Iris pigment epithelial cell (primary cell): ENCODE measurements around the gene CRYBG1.

Experiments
- DNase-seq: peaks from one replicate; pipeline ENCODE4 v3.0.0-alpha.2; 2011; ENCODE audit warnings: low read depth

The CRYBG1 gene

GRCh38 chr6:106372838-106373501 lies 12.5 kb downstream of the CRYBG1 start:
- no peak for DNase-seq

GRCh38 chr6:106373502-106374239 lies 13.2 kb downstream of the CRYBG1 start:
- no peak for DNase-seq

- DNase-seq: peak; percentile 34
Observed at GRCh38 chr6:106377061-106377540, 16.6 kb downstream of the CRYBG1 start.

GRCh38 chr6:106379951-106380350 lies 19.4 kb downstream of the CRYBG1 start:
- DNase-seq: no peak

GRCh38 chr6:106380407-106380806 lies 19.9 kb downstream of the CRYBG1 start:
- no peak for DNase-seq

GRCh38 chr6:106381223-106381622 lies 20.7 kb downstream of the CRYBG1 start:
- no peak for DNase-seq

GRCh38 chr6:106381881-106382280 lies 21.4 kb downstream of the CRYBG1 start:
- DNase-seq: no peak

- DNase-seq: no peak
Observed at GRCh38 chr6:106383573-106383972, 23.1 kb downstream of the CRYBG1 start.

- no peak for DNase-seq
Observed at GRCh38 chr6:106385530-106385929, 25.0 kb downstream of the CRYBG1 start.

- DNase-seq: no peak
Observed at GRCh38 chr6:106387875-106388274, 27.4 kb downstream of the CRYBG1 start.

GRCh38 chr6:106390088-106390487 lies 29.6 kb downstream of the CRYBG1 start:
- no peak for DNase-seq

- no peak for DNase-seq
Observed at GRCh38 chr6:106396426-106397220, 36.1 kb downstream of the CRYBG1 start.

GRCh38 chr6:106397431-106397830 lies 36.9 kb downstream of the CRYBG1 start:
- no peak for DNase-seq

GRCh38 chr6:106398621-106399020 lies 38.1 kb downstream of the CRYBG1 start:
- no peak for DNase-seq

GRCh38 chr6:106405044-106405443 lies 44.5 kb downstream of the CRYBG1 start:
- DNase-seq: peak; percentile 51

- no peak for DNase-seq
Observed at GRCh38 chr6:106411056-106411455, 50.5 kb downstream of the CRYBG1 start.

- no peak for DNase-seq
Observed at GRCh38 chr6:106411643-106412200, 51.2 kb downstream of the CRYBG1 start.

- no peak for DNase-seq
Observed at GRCh38 chr6:106413016-106413415, 52.5 kb downstream of the CRYBG1 start.

GRCh38 chr6:106413722-106414121 lies 53.2 kb downstream of the CRYBG1 start:
- DNase-seq: no peak

GRCh38 chr6:106415921-106416320 lies 55.4 kb downstream of the CRYBG1 start:
- no peak for DNase-seq

- no peak for DNase-seq
Observed at GRCh38 chr6:106417572-106418147, 57.1 kb downstream of the CRYBG1 start.
